Measurements from ENCODE around the gene CCDC157.
A peak's percentile ranks its signal among the peaks of the same experiment; 100 is the strongest.

- peak; percentile 81 to 93 for TF ChIP-seq POLR2A (IDR thresholded peaks at IDR 0.05)
- TF ChIP-seq CTCF (IDR thresholded peaks at IDR 0.05) = peak in 2 of 5 experiments; percentile 47 to 64
Measured at GRCh38 chr22:30356449-30357235, at the start of gene CCDC157, which contains the start of gene SF3A1.
